ENCODE data around the gene NDUFB11.

DNA sequence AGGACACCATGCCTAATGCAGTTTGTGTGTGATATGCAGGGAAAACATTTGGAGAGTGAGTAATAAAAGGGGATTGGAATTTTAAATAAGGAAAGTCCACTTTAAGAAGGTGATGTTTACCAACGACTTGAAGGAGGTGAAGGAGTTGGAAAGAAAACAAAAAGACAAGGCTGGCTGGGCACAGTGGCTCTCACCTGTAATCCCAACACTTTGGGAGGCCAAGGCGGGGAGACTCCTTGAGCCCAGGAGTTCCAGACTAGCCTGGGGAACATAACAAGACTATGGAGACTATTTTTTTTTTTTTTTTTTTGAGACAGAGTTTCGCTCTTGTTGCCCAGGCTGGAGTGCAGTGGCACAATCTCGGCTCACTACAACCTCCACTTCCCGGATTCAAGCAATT is 11.0 kb downstream of the NDUFB11 start:
- TF ChIP-seq POLR2A (IDR thresholded peaks at IDR 0.05): no peak
- TF ChIP-seq CTCF (IDR thresholded peaks at IDR 0.05): no peak

All from lower leg skin (tissue), 3 donors.